ENCODE measurements around the gene MOB3C. TPM values are rescaled to one million over a fixed set of nuclear protein-coding genes. Genes with fewer than 3 reads are reported as not detected.
A peak's percentile ranks its signal among the peaks of the same experiment; 100 is the strongest.
"Not testable (repeated sequence)": the region's sequence is repeated elsewhere in the genome, so short reads cannot be mapped to it uniquely, and the experiment has no call there.

The MOB3C gene
- total RNA-seq, 2 donors from 2014 or later, result 1.7 to 2.3 TPM

DNA sequence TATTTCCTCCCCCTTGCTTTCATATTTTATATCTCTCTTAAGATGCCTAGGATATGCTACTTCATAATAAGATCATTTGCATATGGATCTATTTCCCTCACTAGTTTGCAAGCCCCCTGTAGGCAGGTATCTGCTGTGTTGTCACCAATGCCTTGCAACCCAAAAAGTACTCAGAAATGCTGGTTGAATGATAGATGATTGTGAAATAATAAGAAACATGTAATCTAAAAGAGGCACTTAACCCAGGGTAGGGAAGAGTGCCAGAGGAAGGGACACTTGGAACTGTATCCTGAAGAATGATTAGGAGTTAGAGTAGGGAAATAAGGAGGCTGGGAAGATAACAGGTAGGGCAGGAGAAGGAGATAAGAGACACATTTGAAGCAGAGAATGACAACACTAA lies 39.2 kb upstream of the MOB3C start:
- no peaks in the 10 kb centered on the region for H3K27me3 Mint-ChIP-seq (ENCODE audit: insufficient read depth)
- Histone ChIP-seq H3K27ac (ENCODE audit: low read depth, low read length) (no peak overlapping the region), H3K4me1 (ENCODE audit: control insufficient read depth, insufficient read depth, low read length) (no peaks in the 10 kb centered on the region), H3K9ac (ENCODE audit: extremely low read depth, low read length, poor library complexity, severe bottlenecking) (no peak overlapping the region), H3K9me3 (ENCODE audit: control insufficient read depth, low read length) (peaks cover 7% of the 10 kb centered on the region), H3K4me3 (ENCODE audit: low read length) (no peak overlapping the region), H3K27me3 (ENCODE audit: control insufficient read depth, insufficient read depth, low read length, poor library complexity, severe bottlenecking) (no peaks in the 10 kb centered on the region), H3K36me3 (ENCODE audit: control insufficient read depth, insufficient read depth, low read length) (peaks cover 64% of the 10 kb centered on the region)
- H3K4me3 Mint-ChIP-seq, result no peak overlapping the region
- no peak overlapping the region for H3K27ac Mint-ChIP-seq
- peaks cover 15% of the 10 kb centered on the region for H3K4me1 Mint-ChIP-seq
- TF ChIP-seq, protein P1, sequence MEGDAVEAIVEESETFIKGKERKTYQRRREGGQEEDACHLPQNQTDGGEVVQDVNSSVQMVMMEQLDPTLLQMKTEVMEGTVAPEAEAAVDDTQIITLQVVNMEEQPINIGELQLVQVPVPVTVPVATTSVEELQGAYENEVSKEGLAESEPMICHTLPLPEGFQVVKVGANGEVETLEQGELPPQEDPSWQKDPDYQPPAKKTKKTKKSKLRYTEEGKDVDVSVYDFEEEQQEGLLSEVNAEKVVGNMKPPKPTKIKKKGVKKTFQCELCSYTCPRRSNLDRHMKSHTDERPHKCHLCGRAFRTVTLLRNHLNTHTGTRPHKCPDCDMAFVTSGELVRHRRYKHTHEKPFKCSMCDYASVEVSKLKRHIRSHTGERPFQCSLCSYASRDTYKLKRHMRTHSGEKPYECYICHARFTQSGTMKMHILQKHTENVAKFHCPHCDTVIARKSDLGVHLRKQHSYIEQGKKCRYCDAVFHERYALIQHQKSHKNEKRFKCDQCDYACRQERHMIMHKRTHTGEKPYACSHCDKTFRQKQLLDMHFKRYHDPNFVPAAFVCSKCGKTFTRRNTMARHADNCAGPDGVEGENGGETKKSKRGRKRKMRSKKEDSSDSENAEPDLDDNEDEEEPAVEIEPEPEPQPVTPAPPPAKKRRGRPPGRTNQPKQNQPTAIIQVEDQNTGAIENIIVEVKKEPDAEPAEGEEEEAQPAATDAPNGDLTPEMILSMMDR (conservative IDR thresholded peaks at IDR 0.05), result peak; percentile 48
- H3K36me3 Mint-ChIP-seq (ENCODE audit: low read depth), result peaks cover 51% of the 10 kb centered on the region
- DNase-seq, result no peak
- peaks cover 8% of the 10 kb centered on the region for H3K9me3 Mint-ChIP-seq

DNA sequence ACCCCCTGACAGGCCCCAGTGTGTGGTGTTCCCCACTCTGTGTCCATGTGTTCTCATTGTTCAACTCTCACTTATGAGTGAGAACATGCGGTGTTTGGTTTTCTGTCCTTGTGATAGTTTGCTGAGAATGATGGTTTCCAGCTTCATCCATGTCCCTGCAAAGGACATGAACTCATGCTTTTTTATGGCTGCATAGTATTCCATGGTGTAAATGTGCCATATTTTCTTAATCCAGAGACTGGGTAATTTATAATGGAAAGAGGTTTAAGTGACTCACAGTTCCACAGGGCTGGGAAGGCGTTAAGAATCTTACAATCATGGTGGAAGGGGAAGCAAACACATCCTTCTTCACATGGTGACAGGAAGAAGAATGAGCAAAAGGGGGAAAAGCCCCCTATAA lies 38.1 kb upstream of the MOB3C start:
- H3K4me3 Mint-ChIP-seq; H3K27me3 Mint-ChIP-seq (ENCODE audit: insufficient read depth); H3K4me1 ChIP-seq (ENCODE audit: control insufficient read depth, insufficient read depth, low read length); H3K27ac Mint-ChIP-seq; H3K27me3 ChIP-seq (ENCODE audit: control insufficient read depth, insufficient read depth, low read length, poor library complexity, severe bottlenecking); H3K9ac ChIP-seq (ENCODE audit: extremely low read depth, low read length, poor library complexity, severe bottlenecking); H3K4me3 ChIP-seq (ENCODE audit: low read length); DNase-seq; H3K27ac ChIP-seq (ENCODE audit: low read depth, low read length): not testable (repeated sequence)
- H3K9me3 ChIP-seq (ENCODE audit: control insufficient read depth, low read length), result peaks cover 18% of the 10 kb centered on the region
- Mint-ChIP-seq H3K4me1 (peaks cover 15% of the 10 kb centered on the region), H3K36me3 (ENCODE audit: low read depth) (peaks cover 62% of the 10 kb centered on the region), H3K9me3 (peaks cover 18% of the 10 kb centered on the region)
- 98% methylated on average over 2 of the region's 2 CpGs; no CpG with 5 or more reads in 1 of the 2 experiments for WGBS, 2 experiments (ENCODE audit: insufficient coverage in 1 of 2, insufficient read length in 1 of 2)
- H3K36me3 ChIP-seq (ENCODE audit: control insufficient read depth, insufficient read depth, low read length), result peaks cover 71% of the 10 kb centered on the region

DNA sequence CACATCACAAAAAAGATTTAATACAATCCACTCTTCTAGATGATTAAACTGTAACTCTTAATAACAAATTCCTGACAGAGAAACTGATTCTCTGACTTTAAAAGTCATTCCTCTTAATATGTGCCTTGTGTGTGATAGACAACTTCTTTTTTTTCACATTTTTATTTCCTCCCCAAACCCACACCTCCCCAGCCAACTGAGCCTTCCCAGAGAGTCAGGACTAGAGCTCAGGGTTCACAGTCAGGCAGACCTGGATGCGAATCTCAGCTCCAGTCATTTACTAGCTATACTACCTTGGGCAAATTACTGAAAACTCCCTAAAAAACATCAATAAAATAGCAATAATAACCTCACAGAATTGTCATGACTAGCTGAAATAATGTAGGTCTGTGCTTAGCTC lies 37.4 kb upstream of the MOB3C start:
- Mint-ChIP-seq H3K4me3 (no peak overlapping the region), H3K27ac (no peak overlapping the region)
- peaks cover 73% of the 10 kb centered on the region for H3K36me3 ChIP-seq (ENCODE audit: control insufficient read depth, insufficient read depth, low read length)

More for the DNA sequence above, 37.4 kb upstream of the MOB3C start:
- Histone ChIP-seq H3K9me3 (ENCODE audit: control insufficient read depth, low read length) (peaks cover 25% of the 10 kb centered on the region), H3K27me3 (ENCODE audit: control insufficient read depth, insufficient read depth, low read length, poor library complexity, severe bottlenecking) (no peaks in the 10 kb centered on the region), H3K4me3 (ENCODE audit: low read length) (no peak overlapping the region), H3K27ac (ENCODE audit: low read depth, low read length) (no peak overlapping the region), H3K4me1 (ENCODE audit: control insufficient read depth, insufficient read depth, low read length) (no peaks in the 10 kb centered on the region), H3K9ac (ENCODE audit: extremely low read depth, low read length, poor library complexity, severe bottlenecking) (no peak overlapping the region)
- no peak for DNase-seq
- Mint-ChIP-seq H3K27me3 (ENCODE audit: insufficient read depth) (no peaks in the 10 kb centered on the region), H3K4me1 (peaks cover 15% of the 10 kb centered on the region), H3K9me3 (peaks cover 25% of the 10 kb centered on the region), H3K36me3 (ENCODE audit: low read depth) (peaks cover 65% of the 10 kb centered on the region)
- WGBS, 2 experiments (ENCODE audit: insufficient coverage in 1 of 2, insufficient read length in 1 of 2), result 91% methylated on average over 1 of the region's 1 CpG; no CpG with 5 or more reads in 1 of the 2 experiments
- TF ChIP-seq, protein P1 (conservative IDR thresholded peaks at IDR 0.05), result no peak

All from endodermal cell (in vitro differentiated cells).